K562 (cell line): ENCODE results near the gene PLP2. TPM values are rescaled to one million over a fixed set of nuclear protein-coding genes. Genes with fewer than 3 reads are reported as not detected.

Source experiments
- CREM ChIP-seq: IDR thresholded peaks from 2 replicates; pipeline ENCODE4 v1.6.1; 2014; ENCODE audit warnings: antibody characterized with exemption, low read depth
- E4F1 ChIP-seq: fragments of 250-450 bp; sonication (Bioruptor Pico); IDR thresholded peaks from 2 replicates; pipeline ENCODE4 v1.5.0; 2021; ENCODE audit warnings: mild to moderate bottlenecking, borderline replicate concordance
- ID3 ChIP-seq, 2 experiments: fragments of 250-450 bp in 1 of 2; fragments of 450-650 bp in 1 of 2; sonication (Bioruptor Pico) in 1 of 2; IDR thresholded peaks; 2 replicates each; pipeline versions ENCODE4 v1.6.1 to v1.8.0; 2016 to 2021; ENCODE audit warnings: mild to moderate bottlenecking in 2 of 2, moderate library complexity in 2 of 2, missing compliant biosample characterization in 1 of 2, missing genetic modification characterization in 1 of 2
- NR4A1 ChIP-seq, 2 experiments: fragments of 250-450 bp in 1 of 2; fragments of 450-650 bp in 1 of 2; sonication (Bioruptor Pico) in 1 of 2; IDR thresholded peaks; 2 replicates each; pipeline versions ENCODE4 v1.4.0 to v1.6.1; 2016 to 2020; ENCODE audit warnings: mild to moderate bottlenecking in 2 of 2, missing compliant biosample characterization in 1 of 2, missing genetic modification characterization in 1 of 2, moderate library complexity in 1 of 2
- TCF15 ChIP-seq: fragments of 250-450 bp; sonication (Bioruptor Pico); IDR thresholded peaks from 2 replicates; pipeline ENCODE4 v1.8.0; 2022; ENCODE audit warnings: moderate library complexity, mild to moderate bottlenecking, inconsistent platforms
- UBTF ChIP-seq, 2 experiments: IDR thresholded peaks; 2 replicates each; pipeline ENCODE4 v1.6.1; 2012; ENCODE audit warnings: improper control_type of control experiment in 2 of 2, low read depth in 2 of 2, low read length in 2 of 2, borderline replicate concordance in 1 of 2
- ZBTB40 ChIP-seq, 2 experiments: fragments of 450-650 bp in 1 of 2; sonication (generic) in 1 of 2; formaldehyde crosslinking in 1 of 2; IDR thresholded peaks; 2 replicates each; pipeline versions ENCODE4 v1.7.1 to v1.9.0; 2016 to 2022; ENCODE audit warnings: inconsistent platforms in 1 of 2, mild to moderate bottlenecking in 1 of 2, missing genetic modification reagents in 1 of 2
- ZNF354B ChIP-seq: fragments of 250-450 bp; sonication (Bioruptor Pico); IDR thresholded peaks from 2 replicates; pipeline ENCODE4 v1.4.0; 2020
- polyA plus RNA-seq, 8 experiments: library from polyadenylated mRNA; depleted of rRNA in 4 of 8; stranded (reverse) in 5 of 8; unstranded in 3 of 8; fragments of >200 nt; fragmentation: Nextera tagmentation in 2 of 8; fragmentation: Illumina TruSeq in 1 of 8; extraction: Ambion mirVana in 2 of 8; extraction: Trizol in 1 of 8; gene quantifications; 2 replicates each; pipeline versions ENCODE4 v1.2.1 to v1.2.3, GENCODE V29; 2011 to 2014; ENCODE audit warnings: inconsistent platforms in 1 of 8, missing spikeins in 1 of 8
- total RNA-seq, 7 experiments: library from RNA; depleted of rRNA in 6 of 7; stranded (reverse); fragments of >200 nt in 6 of 7; fragmentation: Illumina TruSeq in 2 of 7; extraction: Trizol in 2 of 7; gene quantifications; 2 replicates each; pipeline versions ENCODE4 v1.2.1 to v1.2.3, GENCODE V29; 2011 to 2021; ENCODE audit warnings: low replicate concordance in 1 of 7

PLP2 gene
- total and polyA plus RNA-seq, 9 of the 15 experiments (the other 6 are each of a cell fraction or from before 2014, with no cell fraction given) = 34.7 to 236 (median 112) TPM

GRCh38 chrX:49166914-49167739, 4.6 kb upstream of the PLP2 start (continued):
- no peak for TF ChIP-seq ID3 (CRISPR knock-in tag; IDR thresholded peaks at IDR 0.05)
- TF ChIP-seq ID3 (tag; IDR thresholded peaks at IDR 0.05) = 0 out of 2 replicates have a peak, but pooled peaks have one; percentile 54
- TF ChIP-seq UBTF (IDR thresholded peaks at IDR 0.05; ENCODE audit: borderline replicate concordance in 1 of 2, low read depth in 2 of 2, low read length in 2 of 2) = peak; percentile 37 to 66; a peak in 1 of 4 replicates
- TF ChIP-seq E4F1 (CRISPR knock-in tag) = no peak
- TF ChIP-seq CREM = peak; percentile 51; the same call in 1 of the 2 replicates
- TF ChIP-seq NR4A1 (CRISPR knock-in tag; IDR thresholded peaks at IDR 0.05) = no peak
- TF ChIP-seq NR4A1 (tag; IDR thresholded peaks at IDR 0.05) = 0 out of 2 replicates have a peak, but pooled peaks have one; percentile 25
- no peak for TF ChIP-seq TCF15 (CRISPR knock-in tag)
- TF ChIP-seq ZBTB40 (IDR thresholded peaks at IDR 0.05) = peak; percentile 43; the same call in 1 of the 2 replicates
- TF ChIP-seq ZBTB40 (CRISPR knock-in tag; IDR thresholded peaks at IDR 0.05) = no peak
- TF ChIP-seq ZNF354B = no peak
